Medulla oblongata (tissue), 1 donor: ENCODE measurements around the gene ZBTB3.
"Not testable (repeated sequence)": the region's sequence is repeated elsewhere in the genome, so short reads cannot be mapped to it uniquely, and the experiment has no call there.

Source experiments
- DNase-seq: peaks from one replicate; pipeline ENCODE4 v3.0.0-alpha.2; 2015; ENCODE audit errors: extremely low spot score

ZBTB3 gene

GRCh38 chr11:62753736-62754603, at the start of gene ZBTB3:
Gene ZBTB3, minus strand, starts transcription at chr11:62754160. Its CDS starts 496 bp downstream, at chr11:62753664.
- peak; percentile 100 for DNase-seq

GRCh38 chr11:62801071-62801470, 47.1 kb upstream of the ZBTB3 start:
- DNase-seq: no peak

- DNase-seq: no peak
These were observed 45.5 kb upstream of the ZBTB3 start for GRCh38 chr11:62799486-62799885.

- DNase-seq: no peak
These were observed 42.3 kb upstream of the ZBTB3 start for GRCh38 chr11:62796281-62796680.

GRCh38 chr11:62794201-62794775, 40.3 kb upstream of the ZBTB3 start:
- no peak for DNase-seq

- no peak for DNase-seq
These were observed 38.2 kb upstream of the ZBTB3 start for GRCh38 chr11:62792202-62792575.

GRCh38 chr11:62791501-62792201, 37.7 kb upstream of the ZBTB3 start, which contains the start of gene TMEM223:
Gene TMEM223, minus strand, starts transcription at chr11:62792006. Its CDS starts 12 bp downstream, at chr11:62791994.
- peak; percentile 90 for DNase-seq

GRCh38 chr11:62789576-62789975, 35.6 kb upstream of the ZBTB3 start:
- DNase-seq: no peak

GRCh38 chr11:62788991-62789390, 35.0 kb upstream of the ZBTB3 start:
- no peak for DNase-seq

GRCh38 chr11:62787005-62787759, 33.2 kb upstream of the ZBTB3 start, which contains the start of gene TMEM179B:
Gene TMEM179B, plus strand, starts transcription at chr11:62787402. Its CDS starts 30 bp downstream, at chr11:62787432.
- peak; percentile 99 for DNase-seq

GRCh38 chr11:62786318-62787004, 32.5 kb upstream of the ZBTB3 start:
- peak; percentile 92 for DNase-seq

GRCh38 chr11:62782753-62783152, 28.8 kb upstream of the ZBTB3 start:
- DNase-seq: no peak

GRCh38 chr11:62778441-62778840, 24.5 kb upstream of the ZBTB3 start:
- no peak for DNase-seq

- DNase-seq: no peak
These were observed 23.4 kb upstream of the ZBTB3 start for GRCh38 chr11:62777389-62777788.

- no peak for DNase-seq
These were observed 21.7 kb upstream of the ZBTB3 start for GRCh38 chr11:62775646-62776045.

- DNase-seq: no peak
These were observed 20.4 kb upstream of the ZBTB3 start for GRCh38 chr11:62774407-62774806.

- DNase-seq: peak; percentile 99
These were observed 17.4 kb upstream of the ZBTB3 start, which contains the start of gene TAF6L for GRCh38 chr11:62771144-62772021. Gene TAF6L, plus strand, starts transcription at chr11:62771396. Its CDS starts 4,388 bp downstream, at chr11:62775784.

- no peak for DNase-seq
These were observed 16.8 kb upstream of the ZBTB3 start for GRCh38 chr11:62770778-62771143.

- DNase-seq: not testable (repeated sequence)
These were observed 6.9 kb upstream of the ZBTB3 start for GRCh38 chr11:62760867-62761227.
